ENCODE results near the gene WIPF2. TPM values are rescaled to one million over a fixed set of nuclear protein-coding genes. Genes with fewer than 3 reads are reported as not detected.
"Not testable (repeated sequence)": the region's sequence is repeated elsewhere in the genome, so short reads cannot be mapped to it uniquely, and the experiment has no call there.

Gene WIPF2
- total and polyA plus RNA-seq, 5 donors from 2014 or later, result 8.0 to 40.7 (median 9.6) TPM

DNA sequence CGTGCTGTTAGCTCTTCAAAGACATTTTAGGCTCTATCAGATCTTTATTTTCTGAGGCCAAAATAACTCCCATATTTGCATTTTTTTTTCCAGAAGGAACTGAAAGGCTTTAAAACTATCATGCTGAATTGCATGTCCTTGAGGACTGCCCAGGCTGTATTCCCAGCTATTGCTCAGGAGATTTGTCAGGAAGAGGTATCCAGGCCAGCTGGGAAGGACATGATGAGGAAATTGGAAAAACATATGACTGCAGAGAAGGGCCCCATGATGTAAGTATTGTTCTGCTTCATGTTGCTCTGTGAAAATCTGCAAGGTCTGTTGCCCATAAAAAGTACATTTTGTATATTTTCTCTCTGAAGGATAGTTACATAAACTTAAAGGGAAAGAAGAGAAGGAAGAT lies 74.3 kb downstream of the WIPF2 start:
- Mint-ChIP-seq H3K4me3 (no peak overlapping the region), H3K4me1 (peaks cover 5 to 12% (median 7%) of the 10 kb centered on the region in 4 donors), H3K36me3 (peaks cover 3% of the 10 kb centered on the region), H3K27me3 (no peaks in the 10 kb centered on the region), H3K27ac (no peak overlapping the region), H3K9me3 (no peaks in the 10 kb centered on the region)
- ATAC-seq (ENCODE audit: low read depth in 2 of 2) (no peak), DNase-seq (no peak)
- Histone ChIP-seq H3K27ac (ENCODE audit: insufficient read depth, low read length, poor library complexity, severe bottlenecking) (no peak overlapping the region), H3K4me1 (ENCODE audit: control insufficient read depth, insufficient read depth, low read length, poor library complexity, severe bottlenecking) (peaks cover under 1% of the 10 kb centered on the region), H3K36me3 (ENCODE audit: control insufficient read depth, insufficient read depth, low read length) (no peaks in the 10 kb centered on the region), H3K27me3 (ENCODE audit: control insufficient read depth, insufficient read depth, low read length) (no peaks in the 10 kb centered on the region), H3K4me3 (ENCODE audit: low read depth, low read length) (no peak overlapping the region), H3K9me3 (ENCODE audit: control insufficient read depth in 2 of 2, low read length in 2 of 2) (no peaks in the 10 kb centered on the region)

DNA sequence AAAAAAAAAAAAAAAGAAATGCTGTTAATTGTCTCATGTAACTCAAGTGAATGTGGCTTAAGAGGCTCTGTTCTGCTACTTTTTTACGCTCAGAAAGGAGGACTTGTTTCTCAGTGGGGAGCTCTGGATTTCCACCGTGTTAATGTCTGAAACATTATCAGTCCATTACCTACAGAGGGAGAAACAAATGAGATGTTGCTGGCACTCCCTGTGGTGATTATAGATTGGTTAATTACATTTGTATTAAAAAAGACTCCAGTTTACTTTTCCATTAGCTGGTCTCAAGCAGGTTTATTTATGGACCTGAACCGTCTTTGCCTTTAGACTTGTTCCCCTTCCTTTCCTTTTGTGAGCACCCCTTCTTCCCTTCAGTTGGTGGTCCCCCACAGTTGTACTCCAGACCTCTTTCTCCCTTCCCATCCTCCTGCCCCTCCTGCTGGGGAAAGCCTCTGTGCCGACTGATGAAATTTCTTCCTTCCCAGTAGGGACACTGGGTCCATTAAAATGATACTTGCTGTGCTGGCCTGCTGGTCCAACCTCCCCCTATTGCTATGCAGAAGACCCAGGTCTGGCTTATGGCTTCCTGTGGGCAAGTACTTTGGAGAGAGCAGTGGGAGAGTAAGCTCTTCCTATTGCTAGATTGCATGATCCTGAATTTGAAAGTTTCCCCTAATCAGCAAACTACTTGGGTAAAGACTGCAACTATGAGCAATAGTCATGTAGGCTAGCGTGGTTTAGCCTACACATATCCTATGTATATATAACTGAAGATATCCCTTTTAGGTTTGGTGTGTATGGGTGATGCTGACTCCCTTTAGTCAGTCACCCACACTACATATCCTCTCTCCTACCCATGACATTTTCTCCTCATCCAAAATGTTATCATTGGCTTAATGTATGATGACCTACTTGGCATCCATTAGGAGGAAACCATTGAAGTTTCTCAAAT lies 76.7 kb downstream of the WIPF2 start:
- Histone ChIP-seq H3K27ac (ENCODE audit: insufficient read depth, low read length, poor library complexity, severe bottlenecking) (no peak overlapping the region), H3K4me1 (ENCODE audit: control insufficient read depth, insufficient read depth, low read length, poor library complexity, severe bottlenecking) (no peaks in the 10 kb centered on the region), H3K36me3 (ENCODE audit: control insufficient read depth, insufficient read depth, low read length) (no peaks in the 10 kb centered on the region), H3K27me3 (ENCODE audit: control insufficient read depth, insufficient read depth, low read length) (no peaks in the 10 kb centered on the region), H3K4me3 (ENCODE audit: low read depth, low read length) (no peak overlapping the region), H3K9me3 (ENCODE audit: control insufficient read depth in 2 of 2, low read length in 2 of 2) (no peaks in the 10 kb centered on the region)
- Mint-ChIP-seq H3K27me3 (no peaks in the 10 kb centered on the region), H3K9me3 (no peaks in the 10 kb centered on the region), H3K4me1 (peaks cover 2 to 3% (median 3%) of the 10 kb centered on the region in 4 donors), H3K36me3 (peaks cover 3% of the 10 kb centered on the region), H3K27ac (no peak overlapping the region), H3K4me3 (no peak overlapping the region)
- no peak for ATAC-seq (ENCODE audit: low read depth in 2 of 2)
- DNase-seq, result no peak

DNA sequence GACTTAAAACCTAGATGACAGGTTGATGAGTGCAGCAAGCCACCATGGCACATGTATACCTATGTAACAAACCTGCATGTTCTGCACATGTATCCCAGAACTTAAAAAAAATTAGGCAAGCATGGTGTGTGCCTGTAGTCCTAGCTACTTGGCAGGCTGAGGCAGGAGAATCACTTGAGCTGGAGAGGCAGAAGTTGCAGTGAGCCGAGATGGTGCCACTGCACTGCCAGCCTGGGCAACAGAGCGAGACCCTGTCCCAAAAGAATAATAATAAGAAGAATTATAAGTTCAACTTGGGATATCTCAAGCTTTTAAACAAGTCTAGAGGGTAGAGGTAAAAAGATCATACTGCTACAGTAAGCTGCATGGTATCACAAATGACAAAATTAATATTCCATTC lies 78.4 kb downstream of the WIPF2 start:
- Histone ChIP-seq H3K4me3 (ENCODE audit: low read depth, low read length) (no peak overlapping the region), H3K36me3 (ENCODE audit: control insufficient read depth, insufficient read depth, low read length) (no peaks in the 10 kb centered on the region), H3K27me3 (ENCODE audit: control insufficient read depth, insufficient read depth, low read length) (no peaks in the 10 kb centered on the region), H3K4me1 (ENCODE audit: control insufficient read depth, insufficient read depth, low read length, poor library complexity, severe bottlenecking) (no peaks in the 10 kb centered on the region), H3K27ac (ENCODE audit: insufficient read depth, low read length, poor library complexity, severe bottlenecking) (no peak overlapping the region), H3K9me3 (ENCODE audit: control insufficient read depth in 2 of 2, low read length in 2 of 2) (no peaks in the 10 kb centered on the region)
- H3K4me3 Mint-ChIP-seq, result no peak overlapping the region
- H3K36me3 Mint-ChIP-seq, result peaks cover 3% of the 10 kb centered on the region
- DNase-seq (no peak), ATAC-seq (ENCODE audit: low read depth in 2 of 2) (no peak)
- no peaks in the 10 kb centered on the region for H3K4me1 Mint-ChIP-seq
- H3K9me3 Mint-ChIP-seq, result no peaks in the 10 kb centered on the region
- no peaks in the 10 kb centered on the region for H3K27me3 Mint-ChIP-seq
- H3K27ac Mint-ChIP-seq, result no peak overlapping the region

DNA sequence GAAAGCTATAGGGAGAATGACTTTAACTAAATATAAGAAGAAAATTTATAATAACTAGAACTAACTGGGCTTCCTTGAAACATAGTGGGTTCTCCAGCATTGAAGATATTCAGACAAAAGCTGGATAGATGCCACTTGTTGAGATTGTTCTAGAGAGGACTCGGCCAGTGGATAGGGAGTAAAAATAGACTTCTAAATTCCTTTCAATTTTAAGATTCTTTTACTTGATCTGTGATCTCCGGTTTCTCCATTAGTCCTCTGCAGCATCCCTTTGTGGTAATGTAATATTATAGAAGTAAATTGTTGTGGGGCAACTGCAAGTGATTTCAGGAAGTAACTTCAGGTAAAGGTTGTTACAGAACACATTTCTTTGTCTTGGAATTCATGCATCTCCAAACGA lies 79.6 kb downstream of the WIPF2 start:
- Histone ChIP-seq H3K4me3 (ENCODE audit: low read depth, low read length) (no peak overlapping the region), H3K9me3 (ENCODE audit: control insufficient read depth in 2 of 2, low read length in 2 of 2) (no peaks in the 10 kb centered on the region), H3K27ac (ENCODE audit: insufficient read depth, low read length, poor library complexity, severe bottlenecking) (no peak overlapping the region), H3K36me3 (ENCODE audit: control insufficient read depth, insufficient read depth, low read length) (no peaks in the 10 kb centered on the region), H3K27me3 (ENCODE audit: control insufficient read depth, insufficient read depth, low read length) (no peaks in the 10 kb centered on the region), H3K4me1 (ENCODE audit: control insufficient read depth, insufficient read depth, low read length, poor library complexity, severe bottlenecking) (peaks cover 3% of the 10 kb centered on the region)
- Mint-ChIP-seq H3K9me3 (no peaks in the 10 kb centered on the region), H3K4me3 (no peak overlapping the region), H3K36me3 (peaks cover 3% of the 10 kb centered on the region), H3K27ac (no peak overlapping the region), H3K27me3 (no peaks in the 10 kb centered on the region), H3K4me1 (peaks cover 3 to 9% (median 5%) of the 10 kb centered on the region in 4 donors)
- DNase-seq (no peak), ATAC-seq (ENCODE audit: low read depth in 2 of 2) (no peak)

- H3K4me3 Mint-ChIP-seq; H3K4me3 ChIP-seq (ENCODE audit: low read depth, low read length); H3K4me1 ChIP-seq (ENCODE audit: control insufficient read depth, insufficient read depth, low read length, poor library complexity, severe bottlenecking); H3K9me3 Mint-ChIP-seq; DNase-seq; H3K27ac ChIP-seq (ENCODE audit: insufficient read depth, low read length, poor library complexity, severe bottlenecking); H3K27me3 Mint-ChIP-seq; ATAC-seq (ENCODE audit: low read depth in 2 of 2); H3K9me3 ChIP-seq (ENCODE audit: control insufficient read depth in 2 of 2, low read length in 2 of 2); H3K36me3 Mint-ChIP-seq; H3K36me3 ChIP-seq (ENCODE audit: control insufficient read depth, insufficient read depth, low read length); H3K27me3 ChIP-seq (ENCODE audit: control insufficient read depth, insufficient read depth, low read length): not testable (repeated sequence)
- Mint-ChIP-seq H3K27ac (peak overlapping the region in 1 of 3 donors; percentile 28), H3K4me1 (peaks cover 3 to 14% (median 5%) of the 10 kb centered on the region in 4 donors)
Observed at GRCh38 chr17:40299159-40299757, 80.2 kb downstream of the WIPF2 start.

DNA sequence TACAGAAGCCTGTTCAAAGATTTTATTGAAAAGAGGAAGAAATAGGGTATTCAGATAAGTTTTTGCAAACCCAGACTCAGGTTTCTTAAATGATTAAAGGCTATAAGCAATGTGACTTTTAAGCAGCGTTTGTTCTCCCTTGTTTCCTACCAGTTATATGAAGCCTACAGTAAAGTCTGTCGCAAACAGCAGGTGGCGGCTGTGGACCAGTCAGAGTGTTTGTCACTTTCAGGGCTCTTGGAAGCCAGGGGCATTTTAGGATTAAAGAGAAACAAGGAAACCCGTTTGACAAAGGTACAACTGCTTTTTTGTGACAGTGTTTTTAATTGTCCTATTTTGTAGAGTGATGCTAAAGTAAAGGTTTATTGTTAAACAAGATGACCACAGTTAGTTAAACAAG lies 82.2 kb downstream of the WIPF2 start:
- no peak for ATAC-seq (ENCODE audit: low read depth in 2 of 2)
- no peaks in the 10 kb centered on the region for H3K36me3 Mint-ChIP-seq
- Histone ChIP-seq H3K27me3 (ENCODE audit: control insufficient read depth, insufficient read depth, low read length) (no peaks in the 10 kb centered on the region), H3K4me1 (ENCODE audit: control insufficient read depth, insufficient read depth, low read length, poor library complexity, severe bottlenecking) (peaks cover 3% of the 10 kb centered on the region), H3K27ac (ENCODE audit: insufficient read depth, low read length, poor library complexity, severe bottlenecking) (no peak overlapping the region), H3K36me3 (ENCODE audit: control insufficient read depth, insufficient read depth, low read length) (no peaks in the 10 kb centered on the region), H3K9me3 (ENCODE audit: control insufficient read depth in 2 of 2, low read length in 2 of 2) (no peaks in the 10 kb centered on the region), H3K4me3 (ENCODE audit: low read depth, low read length) (no peak overlapping the region)
- no peak overlapping the region for H3K4me3 Mint-ChIP-seq
- no peaks in the 10 kb centered on the region for H3K9me3 Mint-ChIP-seq
- no peaks in the 10 kb centered on the region for H3K27me3 Mint-ChIP-seq
- peaks cover 3 to 15% (median 5%) of the 10 kb centered on the region in 4 donors for H3K4me1 Mint-ChIP-seq
- H3K27ac Mint-ChIP-seq, result no peak overlapping the region
- DNase-seq, result peak in 1 of 3 donors; percentile 33

GRCh38 chr17:40303009-40303657 lies 84.0 kb downstream of the WIPF2 start:
- Mint-ChIP-seq H3K4me3 (no peak overlapping the region), H3K4me1 (peaks cover 3 to 15% (median 5%) of the 10 kb centered on the region in 4 donors), H3K9me3 (no peaks in the 10 kb centered on the region), H3K27ac (peak overlapping the region in 1 of 3 donors; percentile 2), H3K27me3 (no peaks in the 10 kb centered on the region), H3K36me3 (no peaks in the 10 kb centered on the region)
- H3K4me3 ChIP-seq (ENCODE audit: low read depth, low read length), result no peak overlapping the region
- no peaks in the 10 kb centered on the region for H3K27me3 ChIP-seq (ENCODE audit: control insufficient read depth, insufficient read depth, low read length)
- ATAC-seq (ENCODE audit: low read depth in 2 of 2) (peak; percentile 60 to 67), DNase-seq (peak; percentile 46 to 75 (median 67))
- H3K27ac ChIP-seq (ENCODE audit: insufficient read depth, low read length, poor library complexity, severe bottlenecking), result no peak overlapping the region
- peaks cover 16% of the 10 kb centered on the region for H3K4me1 ChIP-seq (ENCODE audit: control insufficient read depth, insufficient read depth, low read length, poor library complexity, severe bottlenecking)
- H3K9me3 ChIP-seq (ENCODE audit: control insufficient read depth in 2 of 2, low read length in 2 of 2), result no peaks in the 10 kb centered on the region
- H3K36me3 ChIP-seq (ENCODE audit: control insufficient read depth, insufficient read depth, low read length), result no peaks in the 10 kb centered on the region
